Activated naive CD4-positive, alpha-beta T cell treated with anti-CD3 and anti-CD28 coated beads, Interleukin-2, amount 10 ng/mL, durations not matched to agents 7 days and 5 days (primary cell): ENCODE measurements around the gene TGFA.
A peak's percentile ranks its signal among the peaks of the same experiment; 100 is the strongest.

Experiments
- CTCF ChIA-PET: fragments of 350-600 bp; sonication (Branson Sonifier 250); formaldehyde crosslinking; loops from one replicate; lab custom pipeline; 2021; ENCODE audit warnings: antibody characterized with exemption; lab: Charles Lee
- DNase-seq: peaks from one replicate; pipeline ENCODE4 v3.0.0-alpha.2; 2020
- H3K27ac Mint-ChIP-seq: one replicate; pipeline ENCODE4 v1.8.0; 2021; ENCODE audit warnings: mild to moderate bottlenecking, moderate library complexity, mixed read lengths
- H3K27me3 Mint-ChIP-seq: one replicate; pipeline ENCODE4 v1.8.0; 2021; ENCODE audit warnings: mild to moderate bottlenecking, mixed read lengths
- H3K36me3 Mint-ChIP-seq: one replicate; pipeline ENCODE4 v1.8.0; 2021; ENCODE audit warnings: mixed read lengths
- H3K4me1 Mint-ChIP-seq: one replicate; pipeline ENCODE4 v1.8.0; 2021; ENCODE audit warnings: mixed read lengths
- H3K4me3 Mint-ChIP-seq: one replicate; pipeline ENCODE4 v1.8.0; 2021; ENCODE audit warnings: mild to moderate bottlenecking, moderate library complexity, mixed read lengths
- H3K9me3 Mint-ChIP-seq: one replicate; pipeline ENCODE4 v1.8.0; 2021; ENCODE audit warnings: mixed read lengths

TGFA gene

GRCh38 chr2:70442301-70443077 lies 111.1 kb downstream of the TGFA start:
- H3K4me1 Mint-ChIP-seq = peaks cover 54% of the 10 kb centered on the region
- H3K27ac Mint-ChIP-seq = peak overlapping the region; percentile 49
- no peak for DNase-seq
- peaks cover 8% of the 10 kb centered on the region for H3K9me3 Mint-ChIP-seq
- H3K27me3 Mint-ChIP-seq = peaks cover 21% of the 10 kb centered on the region
- H3K36me3 Mint-ChIP-seq = peaks cover 7% of the 10 kb centered on the region
- CTCF ChIA-PET = no interaction called here
- H3K4me3 Mint-ChIP-seq = no peak overlapping the region

GRCh38 chr2:70440621-70441020 lies 113.0 kb downstream of the TGFA start:
- Mint-ChIP-seq H3K36me3 (peaks cover 7% of the 10 kb centered on the region), H3K27ac (peak overlapping the region; percentile 92), H3K4me1 (peaks cover 59% of the 10 kb centered on the region), H3K9me3 (peaks cover 8% of the 10 kb centered on the region), H3K4me3 (peak overlapping the region; percentile 19), H3K27me3 (peaks cover 16% of the 10 kb centered on the region)
- CTCF ChIA-PET = interaction anchor here (0.9 kb wide), 1 partner anchor 177 kb away, joined by 3 read pairs; no protein-coding TSS in a partner anchor
- DNase-seq = peak; percentile 69

- CTCF ChIA-PET = no interaction called here
- peaks cover 2% of the 10 kb centered on the region for H3K36me3 Mint-ChIP-seq
- H3K4me3 Mint-ChIP-seq = no peak overlapping the region
- no peak overlapping the region for H3K27ac Mint-ChIP-seq
- H3K4me1 Mint-ChIP-seq = peaks cover 27% of the 10 kb centered on the region
- H3K27me3 Mint-ChIP-seq = no peaks in the 10 kb centered on the region
- no peak for DNase-seq
- H3K9me3 Mint-ChIP-seq = peaks cover 6% of the 10 kb centered on the region
Observed at GRCh38 chr2:70435138-70435537, 118.5 kb downstream of the TGFA start.

GRCh38 chr2:70433315-70433714 lies 120.3 kb downstream of the TGFA start:
- no peak overlapping the region for H3K27ac Mint-ChIP-seq
- CTCF ChIA-PET = no interaction called here
- no peaks in the 10 kb centered on the region for H3K27me3 Mint-ChIP-seq
- no peak overlapping the region for H3K4me3 Mint-ChIP-seq
- H3K36me3 Mint-ChIP-seq = no peaks in the 10 kb centered on the region
- H3K9me3 Mint-ChIP-seq = peaks cover 2% of the 10 kb centered on the region
- no peak for DNase-seq
- H3K4me1 Mint-ChIP-seq = peaks cover 11% of the 10 kb centered on the region

GRCh38 chr2:70431716-70432347 lies 121.8 kb downstream of the TGFA start:
- H3K27ac Mint-ChIP-seq = no peak overlapping the region
- DNase-seq = no peak
- H3K36me3 Mint-ChIP-seq = no peaks in the 10 kb centered on the region
- peaks cover 3% of the 10 kb centered on the region for H3K4me1 Mint-ChIP-seq
- peaks cover 2% of the 10 kb centered on the region for H3K9me3 Mint-ChIP-seq
- CTCF ChIA-PET = no interaction called here
- peaks cover 4% of the 10 kb centered on the region for H3K27me3 Mint-ChIP-seq
- no peak overlapping the region for H3K4me3 Mint-ChIP-seq

- no peaks in the 10 kb centered on the region for H3K36me3 Mint-ChIP-seq
- DNase-seq = no peak
- no peaks in the 10 kb centered on the region for H3K4me1 Mint-ChIP-seq
- peaks cover 8% of the 10 kb centered on the region for H3K27me3 Mint-ChIP-seq
- H3K4me3 Mint-ChIP-seq = no peak overlapping the region
- no peak overlapping the region for H3K27ac Mint-ChIP-seq
- CTCF ChIA-PET = no interaction called here
- H3K9me3 Mint-ChIP-seq = peaks cover 2% of the 10 kb centered on the region
Observed at GRCh38 chr2:70426341-70426740, 127.3 kb downstream of the TGFA start.

- Mint-ChIP-seq H3K27me3 (peaks cover 8% of the 10 kb centered on the region), H3K4me1 (no peaks in the 10 kb centered on the region), H3K9me3 (peaks cover 2% of the 10 kb centered on the region), H3K36me3 (no peaks in the 10 kb centered on the region), H3K4me3 (no peak overlapping the region), H3K27ac (no peak overlapping the region)
- DNase-seq = no peak
- CTCF ChIA-PET = no interaction called here
Observed at GRCh38 chr2:70425682-70426301, 127.8 kb downstream of the TGFA start.

GRCh38 chr2:70420740-70421139 lies 132.9 kb downstream of the TGFA start:
- H3K4me1 Mint-ChIP-seq = no peaks in the 10 kb centered on the region
- peaks cover 14% of the 10 kb centered on the region for H3K27me3 Mint-ChIP-seq
- no peak overlapping the region for H3K27ac Mint-ChIP-seq
- no peaks in the 10 kb centered on the region for H3K9me3 Mint-ChIP-seq
- CTCF ChIA-PET = no interaction called here
- no peak for DNase-seq
- H3K4me3 Mint-ChIP-seq = no peak overlapping the region
- no peaks in the 10 kb centered on the region for H3K36me3 Mint-ChIP-seq

GRCh38 chr2:70420143-70420542 lies 133.5 kb downstream of the TGFA start:
- no peak overlapping the region for H3K27ac Mint-ChIP-seq
- no peak overlapping the region for H3K4me3 Mint-ChIP-seq
- no peaks in the 10 kb centered on the region for H3K36me3 Mint-ChIP-seq
- CTCF ChIA-PET = no interaction called here
- peaks cover 15% of the 10 kb centered on the region for H3K27me3 Mint-ChIP-seq
- H3K4me1 Mint-ChIP-seq = no peaks in the 10 kb centered on the region
- no peaks in the 10 kb centered on the region for H3K9me3 Mint-ChIP-seq
- DNase-seq = no peak

GRCh38 chr2:70418514-70418913 lies 135.1 kb downstream of the TGFA start:
- H3K9me3 Mint-ChIP-seq = no peaks in the 10 kb centered on the region
- DNase-seq = no peak
- H3K4me3 Mint-ChIP-seq = no peak overlapping the region
- CTCF ChIA-PET = no interaction called here
- no peaks in the 10 kb centered on the region for H3K4me1 Mint-ChIP-seq
- H3K27ac Mint-ChIP-seq = no peak overlapping the region
- no peaks in the 10 kb centered on the region for H3K36me3 Mint-ChIP-seq
- H3K27me3 Mint-ChIP-seq = peaks cover 18% of the 10 kb centered on the region

- Mint-ChIP-seq H3K9me3 (no peaks in the 10 kb centered on the region), H3K27me3 (peaks cover 27% of the 10 kb centered on the region), H3K4me3 (no peak overlapping the region), H3K4me1 (no peaks in the 10 kb centered on the region), H3K27ac (no peak overlapping the region), H3K36me3 (no peaks in the 10 kb centered on the region)
- CTCF ChIA-PET = no interaction called here
- no peak for DNase-seq
Observed at GRCh38 chr2:70417011-70417410, 136.6 kb downstream of the TGFA start.

- H3K27me3 Mint-ChIP-seq = peaks cover 32% of the 10 kb centered on the region
- no peaks in the 10 kb centered on the region for H3K36me3 Mint-ChIP-seq
- H3K4me3 Mint-ChIP-seq = no peak overlapping the region
- H3K4me1 Mint-ChIP-seq = no peaks in the 10 kb centered on the region
- no peak overlapping the region for H3K27ac Mint-ChIP-seq
- CTCF ChIA-PET = no interaction called here
- DNase-seq = no peak
- H3K9me3 Mint-ChIP-seq = no peaks in the 10 kb centered on the region
Observed at GRCh38 chr2:70412294-70413070, 141.1 kb downstream of the TGFA start.

- H3K9me3 Mint-ChIP-seq = no peaks in the 10 kb centered on the region
- CTCF ChIA-PET = no interaction called here
- no peak overlapping the region for H3K27ac Mint-ChIP-seq
- no peak overlapping the region for H3K4me3 Mint-ChIP-seq
- H3K27me3 Mint-ChIP-seq = peaks cover 32% of the 10 kb centered on the region
- DNase-seq = no peak
- no peaks in the 10 kb centered on the region for H3K4me1 Mint-ChIP-seq
- H3K36me3 Mint-ChIP-seq = no peaks in the 10 kb centered on the region
Observed at GRCh38 chr2:70411483-70412125, 142.0 kb downstream of the TGFA start.
